ENCODE results near the gene HHIP.
A peak's percentile ranks its signal among the peaks of the same experiment; 100 is the strongest.

HHIP gene

GRCh38 chr4:144701683-144702233 is 55.8 kb downstream of the HHIP start:
- FAIRE-seq, result no peak
- no peak for DNase-seq (ENCODE audit: insufficient read length, low spot score)

- no peak for DNase-seq (ENCODE audit: insufficient read length, low spot score)
- FAIRE-seq, result no peak
Observed at GRCh38 chr4:144703494-144703893, 57.5 kb downstream of the HHIP start.

DNA sequence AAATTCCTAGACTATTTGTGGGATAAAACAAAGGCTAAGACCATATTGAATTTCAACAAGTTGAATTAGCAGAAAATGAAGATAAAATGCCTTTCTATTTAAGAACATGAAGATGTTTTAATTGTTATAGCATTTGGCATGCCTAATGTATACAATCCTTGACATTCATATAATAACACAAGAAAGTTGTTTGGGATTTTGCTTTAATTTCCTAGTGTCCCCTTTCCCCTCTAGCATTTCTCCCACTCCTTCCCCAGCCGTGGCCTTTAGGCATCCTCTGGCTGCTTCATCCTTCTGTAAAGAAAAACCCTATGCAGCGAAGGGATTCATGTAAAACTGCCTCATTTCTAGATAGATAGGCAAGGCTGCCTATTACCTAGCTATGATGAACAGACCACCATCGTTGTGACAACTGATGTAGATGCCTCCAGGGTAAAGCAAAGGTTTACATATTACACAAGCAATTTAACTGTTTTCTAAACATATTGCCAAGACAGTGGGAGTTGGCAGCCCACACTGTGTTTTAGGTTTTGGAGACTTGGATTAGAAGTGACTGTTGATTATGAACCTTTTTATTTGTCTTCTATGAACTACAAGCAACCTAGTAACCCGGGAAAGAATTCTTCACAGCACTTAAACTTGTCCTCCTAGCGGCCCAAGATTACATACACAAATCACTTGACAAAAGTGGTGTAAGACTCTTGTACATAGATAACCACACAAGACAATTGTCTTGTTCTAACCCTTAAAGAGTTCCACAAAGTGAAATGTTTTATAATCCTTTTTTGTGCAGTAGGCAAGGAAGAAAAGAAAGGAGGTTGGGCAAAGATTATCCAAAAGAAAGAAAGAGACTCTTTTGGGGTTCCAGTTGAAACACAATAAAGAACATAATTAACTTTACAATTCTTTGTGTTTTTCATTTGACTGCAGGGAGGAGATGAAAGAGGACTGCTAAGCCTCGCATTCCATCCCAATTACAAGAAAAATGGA is 59.9 kb downstream of the HHIP start:
- no peak for FAIRE-seq
- DNase-seq (ENCODE audit: insufficient read length, low spot score), result no peak

GRCh38 chr4:144709159-144709558 is 63.2 kb downstream of the HHIP start:
- FAIRE-seq (no peak), DNase-seq (ENCODE audit: insufficient read length, low spot score) (peak; percentile 19)

DNA sequence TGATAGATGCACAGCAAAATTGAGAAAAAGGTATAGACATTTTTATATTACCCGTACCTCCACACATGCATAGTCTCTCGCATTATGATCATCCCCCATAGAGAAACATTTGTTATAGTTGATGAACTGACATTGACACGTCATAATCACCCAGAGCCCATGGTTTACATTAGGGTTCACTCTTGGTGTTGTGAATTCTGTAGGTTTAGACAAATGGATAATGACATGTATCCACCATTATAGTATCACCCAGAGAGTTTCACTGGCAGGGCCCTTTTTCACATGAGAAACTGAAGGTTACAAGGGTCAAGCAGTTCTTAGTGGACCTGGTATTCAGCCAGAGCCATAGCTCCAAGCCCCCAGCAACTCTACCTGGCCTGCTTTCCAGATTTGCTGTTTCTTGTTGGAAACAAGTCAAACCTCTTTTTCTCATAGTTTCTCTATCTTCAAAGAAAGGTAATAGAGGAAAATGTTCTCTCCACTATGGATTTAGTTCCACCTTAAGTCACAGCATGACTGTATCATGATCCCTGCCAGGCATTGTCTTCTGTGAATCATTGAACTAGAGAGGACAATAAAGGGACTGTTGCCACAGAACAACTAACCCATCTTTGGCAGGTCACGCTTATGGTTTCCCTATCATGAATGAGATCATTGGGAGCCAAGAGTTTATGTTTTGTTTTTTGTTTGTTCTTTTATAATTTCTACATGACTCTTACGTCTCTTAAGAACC is 64.0 kb downstream of the HHIP start:
- DNase-seq (ENCODE audit: insufficient read length, low spot score) (no peak), FAIRE-seq (no peak)

DNA sequence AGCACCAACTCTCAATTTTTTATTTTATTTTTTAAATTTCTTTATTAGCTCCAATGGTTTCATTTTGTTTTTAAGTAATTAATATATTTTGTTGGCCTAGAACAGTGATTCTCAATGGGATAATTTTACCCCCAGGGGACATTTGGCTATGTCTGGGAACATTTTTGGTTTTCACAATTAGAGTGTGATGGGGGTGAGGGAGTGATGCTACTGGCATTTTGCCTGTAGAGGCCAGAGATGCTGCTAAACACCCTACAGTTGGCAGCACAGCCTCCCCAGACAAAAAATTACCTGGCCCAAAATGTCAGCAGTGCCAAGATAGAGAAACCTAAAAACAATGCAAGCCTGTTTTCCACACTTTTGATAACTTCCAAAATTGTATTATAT is 64.6 kb downstream of the HHIP start:
- no peak for FAIRE-seq
- no peak for DNase-seq (ENCODE audit: insufficient read length, low spot score)

GRCh38 chr4:144711700-144712456 is 65.9 kb downstream of the HHIP start:
- no peak for DNase-seq (ENCODE audit: insufficient read length, low spot score)
- no peak for FAIRE-seq

DNA sequence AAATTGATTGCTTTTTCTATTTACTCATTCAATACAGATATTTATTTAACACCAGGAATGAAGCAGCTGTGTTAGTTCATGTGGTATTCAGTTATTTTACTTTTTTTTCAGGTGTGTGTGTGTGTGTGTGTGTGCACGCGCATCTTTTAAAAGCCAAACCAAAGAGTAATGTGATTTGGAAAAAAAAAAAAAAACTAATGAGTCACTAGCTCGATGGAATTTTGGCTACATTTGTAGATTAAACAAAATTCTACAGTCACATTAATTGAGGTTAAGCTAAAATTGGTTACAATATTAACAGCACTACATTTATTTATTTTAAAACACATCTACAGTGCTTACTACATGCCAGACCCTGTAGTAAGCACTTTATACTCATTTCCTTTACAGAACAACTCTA is 66.8 kb downstream of the HHIP start:
- DNase-seq (ENCODE audit: insufficient read length, low spot score), result no peak

DNA sequence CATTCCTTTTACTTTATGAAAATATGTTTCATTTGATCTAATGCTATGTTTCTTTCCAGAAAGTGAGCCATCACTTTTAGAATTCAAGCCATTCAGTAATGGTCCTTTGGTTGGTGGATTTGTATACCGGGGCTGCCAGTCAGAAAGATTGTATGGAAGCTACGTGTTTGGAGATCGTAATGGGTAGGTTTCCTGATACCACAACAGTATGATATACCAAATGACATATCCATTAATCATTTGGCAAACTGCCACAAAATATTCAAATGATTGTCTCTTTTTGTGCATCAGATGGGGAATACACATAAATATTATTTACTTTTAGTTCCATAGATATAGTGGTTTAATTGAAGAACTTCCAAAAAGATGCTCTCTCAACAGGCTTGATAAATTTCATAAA is 68.2 kb downstream of the HHIP start:
- DNase-seq (ENCODE audit: insufficient read length, low spot score), result no peak
- no peak for FAIRE-seq

More for the DNA sequence above, 66.8 kb downstream of the HHIP start:
- no peak for FAIRE-seq

DNA sequence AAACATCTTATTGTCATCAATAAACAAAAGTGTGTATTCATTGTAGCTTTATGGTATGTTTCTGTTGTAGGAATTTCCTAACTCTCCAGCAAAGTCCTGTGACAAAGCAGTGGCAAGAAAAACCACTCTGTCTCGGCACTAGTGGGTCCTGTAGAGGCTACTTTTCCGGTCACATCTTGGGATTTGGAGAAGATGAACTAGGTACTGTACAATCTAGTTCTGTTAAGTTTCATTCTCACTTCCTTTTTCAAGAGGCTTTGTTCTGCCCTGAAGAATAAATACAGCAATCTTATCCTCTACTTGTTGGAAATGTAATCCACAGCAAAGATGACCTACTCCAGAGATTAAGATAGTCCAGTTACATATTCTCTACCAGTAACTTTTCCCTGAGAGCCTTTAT is 69.3 kb downstream of the HHIP start:
- DNase-seq (ENCODE audit: insufficient read length, low spot score) (no peak), FAIRE-seq (no peak)

DNA sequence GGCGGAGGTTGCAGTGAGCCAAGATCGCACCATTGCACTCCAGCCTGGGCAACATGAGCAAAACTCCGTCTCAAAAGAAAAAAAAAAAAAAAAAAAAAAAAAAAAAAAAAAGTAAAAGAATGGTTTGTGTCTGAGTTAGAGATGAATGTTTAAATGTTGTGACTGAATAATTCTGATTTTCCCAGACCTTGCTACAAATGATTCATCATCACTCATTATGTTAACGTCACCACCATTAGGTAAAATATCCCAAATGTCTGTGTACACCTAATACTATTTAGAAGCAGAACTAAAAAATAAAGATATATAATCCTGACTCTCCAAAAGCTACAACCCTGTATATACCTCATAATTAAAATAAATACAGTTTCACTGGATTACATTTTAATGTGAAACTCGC is 70.8 kb downstream of the HHIP start:
- DNase-seq (ENCODE audit: insufficient read length, low spot score) (no peak), FAIRE-seq (no peak)

- FAIRE-seq (no peak), DNase-seq (ENCODE audit: insufficient read length, low spot score) (no peak)
Observed at GRCh38 chr4:144718958-144719512, 73.1 kb downstream of the HHIP start.

DNA sequence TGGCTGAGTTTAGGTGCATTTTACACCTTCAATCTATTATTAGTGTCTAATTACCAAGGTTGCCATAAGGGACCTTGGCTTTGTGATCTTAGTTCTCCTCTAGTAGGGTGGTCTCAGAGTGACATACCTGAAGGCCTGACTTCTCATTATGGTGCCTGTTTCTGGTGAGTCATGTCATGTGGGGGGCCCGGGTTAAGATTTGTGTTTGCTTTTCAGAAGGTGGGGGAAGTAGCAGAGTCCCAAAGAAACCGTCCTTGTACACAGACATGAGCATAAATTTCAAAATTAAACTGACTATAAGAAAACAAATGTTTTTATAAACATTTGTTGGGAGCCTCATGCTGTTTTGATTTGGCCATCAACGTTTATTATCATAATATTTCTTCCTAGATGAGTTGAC is 74.5 kb downstream of the HHIP start:
- DNase-seq (ENCODE audit: insufficient read length, low spot score), result no peak
- FAIRE-seq, result no peak

DNA sequence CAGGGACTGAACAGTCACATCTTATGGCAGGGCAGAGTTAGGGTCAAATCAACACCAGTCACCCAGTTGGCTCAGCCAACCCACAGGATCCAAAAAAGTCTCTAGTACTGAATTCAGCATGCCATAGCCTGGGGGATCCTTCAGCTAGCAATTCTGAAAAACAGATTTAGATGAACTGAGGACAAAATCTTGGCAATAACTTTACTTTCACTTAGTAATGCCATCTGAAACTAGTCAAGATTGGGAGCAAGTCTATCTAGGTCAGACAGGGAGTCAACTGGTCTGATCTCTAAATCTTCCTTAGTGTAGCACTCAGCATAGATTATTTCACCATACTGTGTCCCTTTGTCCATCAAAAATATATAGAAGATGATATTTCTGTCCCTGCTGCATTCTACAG is 76.0 kb downstream of the HHIP start:
- no peak for FAIRE-seq
- DNase-seq (ENCODE audit: insufficient read length, low spot score), result no peak

- FAIRE-seq, result no peak
- DNase-seq (ENCODE audit: insufficient read length, low spot score), result no peak
Observed at GRCh38 chr4:144723471-144723870, 77.5 kb downstream of the HHIP start.

DNA sequence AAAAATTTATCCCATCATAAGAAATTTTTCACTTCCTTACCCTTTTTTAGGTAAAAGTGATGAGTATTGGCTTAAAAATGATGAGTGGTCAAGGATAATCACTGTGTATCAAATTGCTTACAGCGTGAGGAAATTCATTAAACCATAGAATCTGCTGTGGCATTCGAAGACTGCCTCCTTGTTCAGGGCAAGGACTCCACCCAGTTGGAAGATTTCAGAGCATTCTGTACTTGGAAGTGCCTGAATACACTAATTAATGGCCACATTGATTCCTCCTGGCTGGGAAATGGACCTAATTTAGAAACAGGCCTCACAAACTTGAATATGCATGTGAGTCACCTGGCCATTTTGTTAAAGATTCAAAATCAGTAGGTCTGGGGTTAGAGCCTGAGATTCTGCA is 83.2 kb downstream of the HHIP start:
- FAIRE-seq (no peak), DNase-seq (ENCODE audit: insufficient read length, low spot score) (no peak)

- FAIRE-seq (no peak), DNase-seq (ENCODE audit: insufficient read length, low spot score) (no peak)
Observed at GRCh38 chr4:144732584-144733428, 86.8 kb downstream of the HHIP start.

GRCh38 chr4:144733566-144733965 is 87.6 kb downstream of the HHIP start:
- no peak for FAIRE-seq
- no peak for DNase-seq (ENCODE audit: insufficient read length, low spot score)

GRCh38 chr4:144734522-144734921 is 88.6 kb downstream of the HHIP start:
- DNase-seq (ENCODE audit: insufficient read length, low spot score) (peak; percentile 7), FAIRE-seq (no peak)

GRCh38 chr4:144738649-144739048 is 92.7 kb downstream of the HHIP start:
- FAIRE-seq, result no peak
- no peak for DNase-seq (ENCODE audit: insufficient read length, low spot score)

Data from HTR-8/SVneo (cell line).